ENCODE measurements around the gene CDH23. TPM values are rescaled to one million over a fixed set of nuclear protein-coding genes. Genes with fewer than 3 reads are reported as not detected.

Gene CDH23
- polyA plus RNA-seq, 1 donor: 4.2 TPM

DNA sequence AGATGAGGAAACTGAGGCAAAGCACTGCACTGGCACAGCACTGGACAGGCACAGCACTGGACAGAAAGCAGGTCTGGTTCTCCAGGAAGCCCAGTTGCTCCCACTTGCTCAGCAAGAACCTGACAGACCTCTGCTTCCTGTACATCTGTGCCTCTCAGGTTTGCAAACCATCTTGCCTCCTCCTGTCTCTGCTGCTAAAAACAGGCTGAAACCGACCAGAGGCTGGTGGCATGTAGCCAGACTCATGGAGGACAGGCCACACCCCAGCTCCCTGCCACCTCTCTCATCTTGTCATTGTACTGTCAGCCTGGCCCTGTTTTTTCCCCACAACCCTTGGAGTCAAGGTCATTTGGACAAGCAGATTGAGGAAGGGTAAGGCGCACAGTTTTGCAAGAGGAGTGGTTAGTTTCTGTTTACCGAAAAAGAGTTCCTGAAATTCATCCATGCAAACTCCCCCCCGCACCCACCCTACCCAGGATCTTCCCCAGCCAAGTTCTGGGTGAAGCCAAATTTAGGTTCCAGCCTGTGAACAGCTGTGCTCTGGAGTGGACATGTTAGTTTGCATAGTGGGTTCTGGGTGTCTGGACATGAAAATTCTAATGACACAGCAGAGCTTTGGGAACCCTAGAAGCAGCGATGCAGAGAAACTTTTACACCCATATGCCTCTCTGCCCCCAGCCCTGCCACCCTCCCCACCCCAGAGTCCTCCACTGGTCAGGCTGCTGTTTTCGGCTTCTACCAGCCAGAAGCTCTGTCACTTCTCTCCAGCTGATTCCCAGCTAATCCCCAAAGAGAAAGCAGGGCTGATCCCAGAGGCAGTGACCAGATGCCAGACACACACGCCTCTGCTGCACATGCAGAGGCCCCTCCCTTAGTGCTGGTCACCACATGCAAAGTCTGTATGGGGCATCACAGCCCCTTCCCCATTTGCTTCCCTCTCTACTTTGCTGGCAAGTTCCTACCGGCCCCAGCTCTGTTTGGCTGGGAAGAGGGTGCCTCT, 331.3 kb downstream of the CDH23 start:
- peak; percentile 73 for DNase-seq

- no peak for DNase-seq
Observed at GRCh38 chr10:71729161-71729636, 332.5 kb downstream of the CDH23 start.

GRCh38 chr10:71731791-71732190, 335.1 kb downstream of the CDH23 start:
- no peak for DNase-seq

GRCh38 chr10:71734797-71735196, 338.1 kb downstream of the CDH23 start:
- no peak for DNase-seq

DNA sequence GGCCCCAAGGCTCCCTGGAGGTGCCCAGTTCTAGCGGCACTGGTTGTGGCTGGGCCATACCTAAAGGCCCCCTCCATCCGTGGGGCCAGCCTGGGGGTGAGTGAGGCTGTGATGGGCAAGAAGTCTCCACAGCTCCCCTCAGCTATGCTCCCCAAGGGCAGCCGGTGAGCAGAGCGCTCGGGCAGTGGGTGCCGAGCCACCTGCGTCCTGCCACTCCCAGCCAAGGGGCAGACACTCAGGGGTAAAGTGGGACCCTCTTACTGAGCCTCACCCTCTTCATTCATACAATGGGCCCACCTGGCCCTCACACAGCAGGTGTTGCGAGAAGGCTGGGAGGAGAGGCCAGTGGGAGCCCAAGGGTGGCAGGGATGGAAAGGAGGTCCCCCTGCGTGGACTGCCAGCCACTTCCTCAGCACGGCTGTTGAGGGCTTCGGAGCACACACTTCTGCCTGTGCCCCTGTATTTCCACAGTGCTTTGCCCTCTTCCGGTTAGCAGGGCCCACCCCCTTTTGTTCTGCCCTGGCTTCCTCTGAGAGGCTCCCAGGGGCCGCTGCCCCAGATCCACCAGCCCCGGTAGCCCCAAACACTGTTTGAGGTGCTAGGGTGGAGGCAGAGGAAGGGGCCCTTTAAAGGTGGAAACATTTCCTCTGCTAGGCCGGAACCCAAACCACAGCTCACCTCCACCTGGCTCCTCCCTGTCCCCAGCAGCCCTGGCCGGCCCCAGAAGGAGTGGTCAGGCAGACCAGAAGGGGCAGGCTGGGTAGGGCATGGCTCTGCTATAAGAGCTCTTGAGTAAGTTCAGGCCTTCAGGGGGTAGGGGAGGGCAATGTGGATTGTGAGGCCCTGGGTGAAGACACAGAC, 339.2 kb downstream of the CDH23 start:
- no peak for DNase-seq

DNA sequence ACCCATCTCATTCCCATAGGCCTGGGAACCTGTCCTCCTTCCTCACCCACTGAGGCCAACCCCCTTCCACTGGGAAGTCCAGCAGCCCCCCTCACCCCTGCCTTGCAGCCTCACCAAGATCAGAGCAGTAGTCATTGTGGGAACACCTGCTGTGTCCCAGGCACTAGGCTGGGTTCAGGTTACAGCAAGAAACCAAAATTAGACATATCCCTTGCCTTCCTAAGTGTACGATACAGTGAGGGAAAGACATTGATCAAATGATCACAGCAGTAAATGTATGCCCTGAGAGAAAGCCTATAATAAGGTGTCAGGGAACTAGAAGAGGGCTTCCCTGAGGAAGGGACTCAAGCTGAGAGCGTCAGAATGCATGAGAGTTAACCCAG, 339.8 kb downstream of the CDH23 start:
- DNase-seq: no peak

GRCh38 chr10:71737001-71737833, 340.5 kb downstream of the CDH23 start:
- DNase-seq: no peak

- DNase-seq: no peak
Observed at GRCh38 chr10:71737834-71738197, 341.1 kb downstream of the CDH23 start.

DNA sequence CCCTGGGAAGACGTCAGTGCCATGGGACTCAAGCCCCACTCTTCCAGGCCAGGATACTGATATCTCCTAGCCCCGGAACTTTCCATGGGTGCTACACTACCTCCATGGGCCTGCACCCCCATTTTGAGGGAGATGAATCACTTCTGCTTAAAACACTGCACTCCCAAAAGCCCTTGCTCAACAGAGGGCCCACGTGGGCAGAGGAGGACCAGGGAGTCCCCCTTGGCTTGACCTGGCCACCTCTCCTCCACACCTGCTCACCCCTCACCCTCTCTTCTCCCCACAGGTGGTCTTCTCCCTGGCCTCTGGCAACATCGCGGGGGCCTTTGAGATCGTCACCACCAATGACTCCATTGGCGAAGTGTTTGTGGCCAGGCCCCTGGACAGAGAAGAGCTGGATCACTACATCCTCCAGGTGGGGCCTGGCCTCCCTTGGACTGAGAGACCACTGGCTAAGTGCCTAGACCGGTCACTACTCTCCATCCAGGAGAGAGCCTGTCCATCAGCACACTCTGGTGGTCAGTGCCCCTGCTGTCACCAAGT, 342.7 kb downstream of the CDH23 start:
- DNase-seq: no peak

DNA sequence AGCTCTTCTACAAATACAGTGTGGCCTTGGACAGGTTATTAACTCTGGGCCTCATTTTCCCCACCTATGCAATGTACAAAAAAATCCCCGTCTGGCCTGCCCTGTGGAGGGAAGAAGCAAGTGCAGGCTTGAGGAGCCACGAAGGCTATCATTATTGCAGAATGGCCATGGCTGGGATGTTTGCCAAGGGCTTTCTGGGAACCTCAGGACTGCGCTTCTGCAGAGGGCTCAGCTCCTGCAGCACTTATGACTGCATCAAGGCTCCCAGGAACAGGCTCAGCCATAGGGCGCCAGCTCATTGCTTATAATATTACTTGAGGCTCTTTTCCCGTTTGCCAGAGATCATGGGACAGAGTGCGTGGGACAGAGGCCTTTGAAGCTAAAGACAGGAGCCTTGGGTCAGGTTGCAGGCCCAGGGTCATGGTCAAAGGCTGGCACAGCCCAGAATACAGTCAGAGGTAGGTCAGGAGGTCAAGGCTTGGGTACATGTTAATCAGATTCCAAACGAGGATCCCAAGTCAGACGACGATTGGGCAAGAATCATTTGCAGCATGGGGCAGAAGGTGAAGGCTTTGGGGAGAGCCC, 343.4 kb downstream of the CDH23 start:
- no peak for DNase-seq

DNA sequence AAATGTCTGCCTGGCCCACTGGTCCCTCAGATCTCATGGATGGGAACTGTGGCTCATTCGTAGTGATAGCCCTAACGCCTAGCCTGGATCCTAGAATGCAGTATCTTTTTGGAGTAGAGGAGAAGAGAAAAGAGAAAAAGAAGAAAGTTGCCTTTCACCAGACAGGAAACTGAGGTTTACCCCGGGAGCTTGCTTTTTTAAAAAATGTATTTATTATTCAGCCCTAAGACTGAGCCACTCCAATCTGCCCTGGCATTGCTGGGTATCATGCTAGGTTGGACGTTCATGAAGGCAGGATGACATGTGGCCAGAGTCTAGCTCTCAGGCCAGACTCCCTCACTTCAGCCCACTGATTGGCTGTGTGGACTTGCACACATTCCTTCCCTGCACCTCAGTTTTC, 344.3 kb downstream of the CDH23 start:
- no peak for DNase-seq

- no peak for DNase-seq
Observed at GRCh38 chr10:71741671-71742070, 345.0 kb downstream of the CDH23 start.

- DNase-seq: no peak
Observed at GRCh38 chr10:71742301-71743088, 345.8 kb downstream of the CDH23 start.

GRCh38 chr10:71743089-71743838, 346.5 kb downstream of the CDH23 start:
- no peak for DNase-seq

DNA sequence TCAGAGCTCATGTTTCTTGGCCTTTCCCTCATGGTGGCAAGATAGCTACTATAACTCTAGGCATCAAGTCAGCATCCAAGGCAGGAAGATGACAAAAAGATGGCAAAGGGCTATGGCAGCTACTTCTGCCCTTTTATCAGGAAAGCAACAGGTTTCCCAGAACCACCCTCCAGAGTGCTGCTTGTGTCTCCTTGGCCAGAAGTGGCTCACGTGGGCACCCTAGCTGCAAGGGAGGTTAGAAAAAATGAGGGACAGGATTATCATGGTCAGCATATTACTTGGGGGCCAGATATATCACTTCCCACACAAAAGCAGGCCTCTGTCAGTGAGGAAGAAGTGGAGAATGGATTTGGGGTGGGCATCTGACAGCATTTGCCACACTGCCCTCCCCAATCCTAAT, 347.1 kb downstream of the CDH23 start:
- DNase-seq: no peak

DNA sequence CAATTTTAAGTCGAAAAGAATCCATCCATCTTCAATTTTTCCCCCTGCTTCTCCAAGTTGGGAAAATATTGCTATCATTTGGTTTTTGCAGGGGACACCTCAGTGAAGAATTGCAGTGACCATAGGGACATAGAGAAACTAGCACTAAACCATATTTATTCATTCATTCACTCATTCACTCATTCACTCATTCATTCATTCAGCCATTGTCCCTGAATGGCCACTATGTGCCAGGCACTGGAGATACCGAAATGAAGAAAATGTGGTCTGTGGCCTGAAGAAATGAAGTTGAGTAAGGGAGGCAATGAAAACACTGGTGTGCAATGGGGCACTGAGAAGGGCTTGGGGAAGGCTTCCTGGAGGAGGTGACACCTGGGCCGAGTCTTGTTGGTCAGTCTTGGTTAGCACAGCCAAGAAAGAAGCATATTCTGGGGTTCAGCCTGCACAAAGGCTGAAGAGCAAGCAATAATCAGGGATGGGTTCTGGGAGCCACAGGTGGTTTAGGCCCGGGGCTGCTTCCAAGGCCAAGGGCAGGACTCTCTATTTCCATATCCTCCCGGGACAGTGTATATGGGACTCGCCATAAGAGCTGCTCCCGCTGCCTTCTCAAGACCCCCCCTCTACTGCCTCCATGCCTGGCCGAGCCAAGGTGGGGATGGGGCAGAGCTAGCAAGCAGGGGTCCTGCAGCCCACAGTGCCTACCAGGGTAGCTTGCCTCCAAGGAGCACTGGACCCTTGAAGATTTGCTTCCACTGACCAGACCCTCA, 348.4 kb downstream of the CDH23 start:
- no peak for DNase-seq

- DNase-seq: no peak
Observed at GRCh38 chr10:71745664-71746250, 349.0 kb downstream of the CDH23 start.

GRCh38 chr10:71746344-71747037, 349.8 kb downstream of the CDH23 start:
- DNase-seq: no peak

Measured in hindlimb muscle (tissue), 1 donor.